Upper lobe of left lung (tissue), 6 donors: ENCODE results near the gene SCN1B. TPM values are rescaled to one million over a fixed set of nuclear protein-coding genes. Genes with fewer than 3 reads are reported as not detected.

Experiments used
- ATAC-seq, 2 donors: fragments of 200-7000 bp; cut with Tn5 transposase; one replicate each; pipeline ENCODE4 v1.9.1; 2022; ENCODE audit warnings: mild to moderate bottlenecking in 2 of 2, moderate library complexity in 2 of 2; ENCODE audit not compliant: low FRiP score in 2 of 2
- DNase-seq, 2 donors: peaks; one replicate each; pipeline ENCODE4 v3.0.0-alpha.2; 2019 to 2020
- H3K27ac ChIP-seq, 4 donors: fragments of 200-600 bp; sonication (generic); one replicate each; pipeline ENCODE4 v1.5.1; 2016 to 2019
- H3K27me3 ChIP-seq, 4 donors: fragments of 200-600 bp; sonication (generic); one replicate each; pipeline ENCODE4 v1.5.1; 2017 to 2019
- H3K36me3 ChIP-seq, 4 donors: fragments of 200-600 bp; sonication (generic); one replicate each; pipeline ENCODE4 v1.5.1; 2016 to 2019
- H3K4me1 ChIP-seq, 4 donors: fragments of 200-600 bp; sonication (generic); one replicate each; pipeline ENCODE4 v1.5.1; 2018 to 2019
- H3K4me3 ChIP-seq, 4 donors: fragments of 200-600 bp; sonication (generic); one replicate each; pipeline ENCODE4 v1.5.1; 2017 to 2019; ENCODE audit warnings: mild to moderate bottlenecking in 2 of 4, moderate library complexity in 1 of 4
- H3K9me3 ChIP-seq, 4 donors: fragments of 200-600 bp; sonication (generic); one replicate each; pipeline ENCODE4 v1.5.1; 2018 to 2019
- CTCF ChIP-seq, 6 experiments: fragments of 450-650 bp in 4 of 6; fragments of 200-600 bp in 2 of 6; sonication (generic) in 2 of 6; IDR thresholded peaks; one replicate each; pipeline ENCODE4 v1.5.1; 2016 to 2019; ENCODE audit warnings: antibody characterized with exemption in 6 of 6
- EP300 ChIP-seq, 4 donors: sonication (generic); formaldehyde crosslinking; IDR thresholded peaks; one replicate each; pipeline ENCODE4 v1.5.1; 2017; ENCODE audit warnings: antibody characterized with exemption in 4 of 4, control low read depth in 2 of 4
- POLR2A ChIP-seq, 4 donors: fragments of 450-650 bp; IDR thresholded peaks; one replicate each; pipeline ENCODE4 v1.5.1; 2016 to 2017; ENCODE audit warnings: antibody characterized with exemption in 4 of 4, mild to moderate bottlenecking in 2 of 4
- POLR2AphosphoS5 ChIP-seq, 2 donors: sonication (generic); formaldehyde crosslinking; IDR thresholded peaks; one replicate each; pipeline ENCODE4 v1.5.1; 2017; ENCODE audit warnings: antibody characterized with exemption in 2 of 2
- WGBS, 2 donors: methylation state at CpG; one replicate each; pipeline ENCODE4 v1.1.5; 2017 to 2018; 5-methylcytosine and 5-hydroxymethylcytosine counted together
- total RNA-seq, 6 donors: library from RNA; depleted of rRNA in 4 of 6; stranded (reverse); fragments of >200 nt in 4 of 6; gene quantifications; one replicate each; pipeline versions ENCODE4 v1.1.0 to v1.2.1, GENCODE V29; 2016 to 2021
- donor health status: DM: no; HTN: no; CAD: no; lungs with moderate emphysema.
- donor health status: DM: no; HTN: yes; CAD: no; lungs with severe emphysema.

The SCN1B gene
- total RNA-seq, 6 donors from 2014 or later, result 2.9 to 13.1 (median 6.9) TPM

GRCh38 chr19:35087393-35087792 is 57.1 kb downstream of the SCN1B start:
- H3K9me3 ChIP-seq, result no peaks in the 10 kb centered on the region
- no peak for ATAC-seq
- no peaks in the 10 kb centered on the region for H3K36me3 ChIP-seq
- no peaks in the 10 kb centered on the region for H3K27me3 ChIP-seq
- no peak for DNase-seq
- no peak for TF ChIP-seq POLR2A (IDR thresholded peaks at IDR 0.05)
- TF ChIP-seq POLR2AphosphoS5 (IDR thresholded peaks at IDR 0.05), result no peak
- TF ChIP-seq CTCF (IDR thresholded peaks at IDR 0.05), result no peak
- TF ChIP-seq EP300 (IDR thresholded peaks at IDR 0.05), result no peak
- H3K4me3 ChIP-seq, result no peak overlapping the region
- no peak overlapping the region for H3K27ac ChIP-seq
- H3K4me1 ChIP-seq, result peaks cover 8 to 12% (median 9%) of the 10 kb centered on the region in 4 donors

GRCh38 chr19:35088131-35088913 is 58.1 kb downstream of the SCN1B start:
- H3K4me3 ChIP-seq, result no peak overlapping the region
- 77 to 85% methylated on average over 3 to 8 of the region's 8 CpGs for WGBS, 2 donors
- H3K27me3 ChIP-seq, result no peaks in the 10 kb centered on the region
- H3K27ac ChIP-seq, result no peak overlapping the region
- H3K36me3 ChIP-seq, result no peaks in the 10 kb centered on the region
- no peaks in the 10 kb centered on the region for H3K9me3 ChIP-seq
- DNase-seq, result no peak
- peaks cover 8 to 12% (median 9%) of the 10 kb centered on the region in 4 donors for H3K4me1 ChIP-seq
- TF ChIP-seq EP300 (IDR thresholded peaks at IDR 0.05) (no peak), POLR2AphosphoS5 (IDR thresholded peaks at IDR 0.05) (no peak)
- no peak for ATAC-seq

GRCh38 chr19:35089554-35089953 is 59.3 kb downstream of the SCN1B start:
- Histone ChIP-seq H3K4me1 (peaks cover 8 to 12% (median 9%) of the 10 kb centered on the region in 4 donors), H3K36me3 (no peaks in the 10 kb centered on the region), H3K27me3 (no peaks in the 10 kb centered on the region), H3K27ac (no peak overlapping the region), H3K9me3 (no peaks in the 10 kb centered on the region), H3K4me3 (no peak overlapping the region)
- TF ChIP-seq CTCF (IDR thresholded peaks at IDR 0.05), result no peak
- no peak for TF ChIP-seq POLR2AphosphoS5 (IDR thresholded peaks at IDR 0.05)
- no peak for TF ChIP-seq POLR2A (IDR thresholded peaks at IDR 0.05)
- no peak for TF ChIP-seq EP300 (IDR thresholded peaks at IDR 0.05)
- WGBS, 2 donors, result 85 to 92% methylated on average over 8 of the region's 8 CpGs
- no peak for DNase-seq
- no peak for ATAC-seq

Other genes starting within 250 kb of the SCN1B start
- 10 to 100 TPM in 1 of 6 donors, 1 to 10 TPM in 5; 2.1 to 15.7 (median 3.2) TPM for gene ZNF30, start 103.6 kb upstream of the SCN1B start, total RNA-seq
- gene ZNF792, start 66.2 kb upstream of the SCN1B start, total RNA-seq, result 10 to 100 TPM in 3 of 6 donors, 1 to 10 TPM in 3; 8.3 to 14.5 (median 9.8) TPM
- gene GRAMD1A, start 30.1 kb upstream of the SCN1B start, total RNA-seq, result 100 to 1,000 TPM in 4 of 6 donors, 10 to 100 TPM in 2; 85.1 to 206 (median 119) TPM
- gene HPN, start 11.3 kb downstream of the SCN1B start, total RNA-seq, result 10 to 100 TPM; 15.9 to 54.5 (median 41.1) TPM
- gene FXYD3, start 85.4 kb downstream of the SCN1B start, total RNA-seq, result 100 to 1,000 TPM in 5 of 6 donors, 10 to 100 TPM in 1; 94.3 to 236 (median 195) TPM
- gene LGI4, start 104.6 kb downstream of the SCN1B start, total RNA-seq, result 10 to 100 TPM in 2 of 6 donors, 1 to 10 TPM in 4; 3.3 to 25.3 (median 7.1) TPM
- 10 to 100 TPM in 4 of 6 donors, 1 to 10 TPM in 2; 3.8 to 64.9 (median 25.2) TPM for gene FXYD1, start 108.4 kb downstream of the SCN1B start, total RNA-seq
- gene FXYD7, start 112.8 kb downstream of the SCN1B start, total RNA-seq, result under 1 TPM in 1 of 6 donors, not detected in 5; 0.34 TPM
- 100 to 1,000 TPM in 2 of 6 donors, 10 to 100 TPM in 4; 40.4 to 153 (median 91.8) TPM for gene FXYD5, start 124.3 kb downstream of the SCN1B start, total RNA-seq
- not detected for gene FAM187B, start 198.3 kb downstream of the SCN1B start, total RNA-seq
- 100 to 1,000 TPM in 1 of 6 donors, 10 to 100 TPM in 5; 54.5 to 151 (median 76.5) TPM for gene LSR, start 218.5 kb downstream of the SCN1B start, total RNA-seq
- gene USF2, start 238.5 kb downstream of the SCN1B start, total RNA-seq, result 100 to 1,000 TPM in 5 of 6 donors, 10 to 100 TPM in 1; 96.7 to 289 (median 175) TPM